ENCODE results near the gene SURF2.

The SURF2 gene

DNA sequence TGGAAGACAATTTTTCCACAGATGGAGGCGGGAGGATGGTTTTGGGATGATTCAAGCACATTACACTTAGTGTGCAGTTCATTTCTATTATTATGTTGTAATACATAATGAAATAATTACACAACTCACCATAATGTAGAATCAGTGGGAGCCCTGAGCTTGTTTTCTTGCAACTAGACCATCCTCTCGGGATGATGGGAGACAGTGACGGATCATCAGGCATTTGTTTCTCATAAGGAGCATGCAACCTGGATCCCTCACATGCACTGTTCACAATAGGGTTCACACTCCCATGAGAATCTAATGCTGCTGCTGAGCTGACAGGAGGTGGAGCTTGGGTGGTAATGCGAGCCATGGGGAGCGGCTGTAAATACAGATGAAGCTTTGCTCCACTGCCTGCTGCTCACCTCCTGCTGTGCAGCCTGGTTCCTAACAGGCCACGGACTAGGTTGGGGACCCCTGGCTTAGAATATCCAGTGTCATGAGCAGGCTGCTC, 21.4 kb downstream of the SURF2 start:
- in situ Hi-C loops (cut with HindIII; ENCODE audit: low sequenced_read_pairs) = loop anchor here (5.0 kb wide), 1 partner anchor 90 kb away; no protein-coding TSS in a partner anchor
- DNase-seq (ENCODE audit: low read depth) = no peak
- H3K4me3 ChIP-seq (ENCODE audit: low read depth, low read length) = no peak overlapping the region
- TF ChIP-seq CTCF (IDR thresholded peaks at IDR 0.05; ENCODE audit: low read depth, low read length, missing control alignments) = no peak

DNA sequence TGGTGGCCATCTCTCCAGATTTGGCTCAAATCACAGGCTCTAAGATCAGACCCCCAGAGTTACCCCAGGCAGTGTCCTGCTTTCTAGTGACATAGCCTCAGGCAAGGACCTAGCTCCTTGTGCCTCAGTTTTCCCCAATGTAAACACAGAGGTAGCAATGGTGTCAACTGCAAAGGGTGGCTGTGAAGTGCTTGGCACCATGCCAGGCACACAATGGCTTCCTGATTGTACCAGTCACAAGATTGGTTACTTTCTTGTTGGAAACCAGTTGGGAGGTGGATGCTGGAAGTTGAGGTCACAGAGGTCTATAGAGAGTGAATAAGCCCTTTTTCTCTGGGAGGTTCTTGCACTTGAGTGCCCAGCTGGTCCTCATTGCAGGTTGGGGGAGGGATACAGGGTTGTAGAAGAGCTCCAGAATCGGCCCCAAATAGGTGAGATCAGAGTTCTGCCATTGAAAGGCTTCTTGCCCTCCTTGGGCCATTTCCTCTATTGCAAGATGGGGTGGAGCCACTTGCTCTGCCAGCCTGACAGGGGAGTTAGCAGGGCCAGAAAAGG, 22.1 kb downstream of the SURF2 start:
- TF ChIP-seq CTCF (IDR thresholded peaks at IDR 0.05; ENCODE audit: low read depth, low read length, missing control alignments) = no peak

DNA sequence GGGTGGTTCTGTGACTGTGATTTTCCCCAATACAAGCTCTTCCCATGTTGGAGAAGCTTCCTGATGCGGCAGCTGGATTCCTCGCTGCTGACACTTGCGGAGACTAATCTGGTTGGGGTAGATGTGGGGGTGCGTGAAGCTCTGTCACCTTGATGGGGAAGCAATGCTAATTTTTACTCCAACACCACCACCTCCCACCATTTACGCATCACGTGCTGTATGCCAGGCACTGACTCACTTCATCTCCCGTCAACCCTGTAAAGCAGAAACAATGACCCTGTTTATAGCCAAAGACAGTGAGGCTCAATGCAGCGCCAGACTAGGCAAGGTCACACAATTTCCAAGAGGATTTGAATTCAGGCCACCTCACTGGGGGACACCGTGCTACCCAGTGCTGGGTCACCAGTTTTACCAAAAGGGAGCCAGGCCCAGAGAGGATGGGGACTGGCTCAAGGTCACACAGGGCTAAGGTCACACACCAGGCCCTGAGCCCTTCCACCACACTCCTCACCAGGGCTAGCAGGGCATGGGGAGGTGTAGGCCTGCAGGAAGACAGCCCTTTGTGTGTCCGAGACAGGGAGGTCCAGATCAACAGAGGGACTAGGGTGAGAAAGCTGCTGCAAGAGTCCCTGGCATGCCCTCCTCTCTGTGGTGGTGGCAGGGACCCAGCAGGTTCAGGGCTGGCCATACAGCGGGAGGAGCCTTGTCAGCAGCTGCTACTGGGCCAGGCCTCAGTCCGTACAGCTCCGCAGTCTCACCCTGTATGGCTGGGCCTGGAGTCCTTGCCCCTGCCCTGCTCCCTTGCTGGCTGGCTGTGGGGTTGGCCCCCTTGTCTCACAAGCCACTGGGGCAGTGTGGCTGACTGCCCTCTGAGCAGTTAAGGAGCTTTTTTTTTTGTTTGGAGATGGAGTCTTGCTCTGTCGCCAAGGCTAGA, 23.1 kb downstream of the SURF2 start:
- DNase-seq (ENCODE audit: low read depth) = no peak
- TF ChIP-seq CTCF (IDR thresholded peaks at IDR 0.05; ENCODE audit: low read depth, low read length, missing control alignments) = no peak
- no peak overlapping the region for H3K4me3 ChIP-seq (ENCODE audit: low read depth, low read length)
- in situ Hi-C loops (cut with HindIII; ENCODE audit: low sequenced_read_pairs) = loop anchor here (5.0 kb wide), 1 partner anchor 88 kb away; no protein-coding TSS in a partner anchor

More for the DNA sequence above, 22.1 kb downstream of the SURF2 start:
- H3K4me3 ChIP-seq (ENCODE audit: low read depth, low read length) = no peak overlapping the region
- DNase-seq (ENCODE audit: low read depth) = no peak
- in situ Hi-C loops (cut with HindIII; ENCODE audit: low sequenced_read_pairs) = loop anchor here (5.0 kb wide), 1 partner anchor 89 kb away; no protein-coding TSS in a partner anchor

- no peak for TF ChIP-seq CTCF (IDR thresholded peaks at IDR 0.05; ENCODE audit: low read depth, low read length, missing control alignments)
- H3K4me3 ChIP-seq (ENCODE audit: low read depth, low read length) = no peak overlapping the region
- in situ Hi-C loops (cut with HindIII; ENCODE audit: low sequenced_read_pairs) = no loop called here
These were observed 24.4 kb downstream of the SURF2 start for GRCh38 chr9:133380734-133381133.

GRCh38 chr9:133382507-133383141, 26.3 kb downstream of the SURF2 start:
- DNase-seq (ENCODE audit: low read depth) = no peak
- no peak for TF ChIP-seq CTCF (IDR thresholded peaks at IDR 0.05; ENCODE audit: low read depth, low read length, missing control alignments)
- in situ Hi-C loops (cut with HindIII; ENCODE audit: low sequenced_read_pairs) = no loop called here
- H3K4me3 ChIP-seq (ENCODE audit: low read depth, low read length) = no peak overlapping the region

More at GRCh38 chr9:133380734-133381133, 24.4 kb downstream of the SURF2 start:
- no peak for DNase-seq (ENCODE audit: low read depth)

- in situ Hi-C loops (cut with HindIII; ENCODE audit: low sequenced_read_pairs) = no loop called here
- TF ChIP-seq CTCF (IDR thresholded peaks at IDR 0.05; ENCODE audit: low read depth, low read length, missing control alignments) = no peak
- DNase-seq (ENCODE audit: low read depth) = no peak
- no peak overlapping the region for H3K4me3 ChIP-seq (ENCODE audit: low read depth, low read length)
These were observed 27.1 kb downstream of the SURF2 start for GRCh38 chr9:133383438-133383837.
